Measurements from ENCODE around the gene NEMP2.
"Not testable (repeated sequence)": the region's sequence is repeated elsewhere in the genome, so short reads cannot be mapped to it uniquely, and the experiment has no call there.

NEMP2 gene

DNA sequence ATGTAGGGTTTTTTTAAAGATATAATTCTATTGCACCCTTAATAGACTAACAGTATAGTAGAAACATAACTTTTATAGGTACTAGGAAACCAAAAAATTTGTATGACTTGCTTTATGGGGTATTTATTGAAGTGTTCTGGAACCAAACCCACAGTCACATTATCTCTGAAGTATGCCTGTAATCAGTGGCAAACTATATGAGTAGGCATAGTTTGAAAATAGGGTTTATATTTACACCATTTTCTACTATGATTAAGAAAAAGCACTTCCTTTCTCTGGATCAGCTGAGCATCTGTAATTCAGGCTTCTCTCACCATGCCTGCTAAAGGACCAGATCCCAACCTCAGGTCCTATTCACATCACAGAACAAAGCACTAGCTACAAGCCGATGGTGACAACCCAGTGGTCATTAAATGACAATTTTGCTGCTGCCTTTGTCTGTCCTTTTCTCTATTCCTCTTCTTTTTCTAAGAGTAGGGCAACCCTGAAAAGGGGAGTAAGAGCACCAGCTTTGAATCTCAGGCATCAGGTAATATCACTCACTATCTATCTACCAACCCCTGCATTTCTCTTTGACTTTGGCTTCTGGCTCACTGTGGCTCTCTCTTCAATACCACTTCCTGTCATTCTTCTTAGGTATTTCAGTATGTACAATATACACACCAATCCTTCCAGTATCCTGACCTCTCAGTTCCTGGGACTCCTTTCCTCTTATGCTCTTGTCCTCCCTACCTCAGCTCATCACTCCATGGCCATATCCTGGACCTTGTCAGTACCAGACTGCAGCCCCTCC, 14.4 kb downstream of the NEMP2 start:
- peak; percentile 28 to 61 for ATAC-seq

DNA sequence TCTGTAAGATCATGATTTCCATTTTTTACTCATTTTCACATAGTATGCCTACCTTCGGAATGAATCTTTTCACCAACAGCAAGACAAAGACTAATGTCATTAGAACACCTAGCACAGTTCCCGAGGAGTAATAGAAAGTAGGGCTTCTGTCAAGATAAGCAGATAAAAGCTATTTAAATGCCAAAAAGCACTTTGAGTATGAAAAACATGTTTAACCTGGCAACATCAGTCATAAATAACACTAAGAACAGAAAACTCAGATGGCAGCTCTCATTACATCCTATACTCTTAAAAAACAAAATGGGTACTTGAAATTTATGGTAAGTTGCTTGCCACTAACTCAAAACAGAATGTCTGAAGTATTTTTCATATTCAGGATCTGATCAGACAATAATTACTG, 17.1 kb downstream of the NEMP2 start:
- ATAC-seq, result no peak

DNA sequence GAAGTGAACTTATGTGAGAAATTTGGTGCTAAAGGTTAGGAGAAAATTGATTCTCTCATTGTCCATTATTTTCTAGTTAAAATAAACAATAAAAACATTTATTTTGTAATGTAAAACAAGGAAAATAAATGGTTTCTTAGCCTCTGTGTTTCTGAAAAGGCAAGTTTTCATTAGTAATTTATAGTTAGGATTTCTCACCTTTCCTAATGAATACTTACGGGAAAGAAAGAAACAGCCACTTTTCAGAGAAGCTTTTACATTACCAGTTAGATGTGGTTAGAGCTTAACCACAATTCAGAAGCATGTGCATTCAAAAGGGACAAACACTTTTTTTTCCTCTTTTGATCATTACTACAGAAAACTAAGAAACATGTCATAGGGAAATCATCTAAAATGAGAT, 18.8 kb downstream of the NEMP2 start:
- ATAC-seq, result no peak

DNA sequence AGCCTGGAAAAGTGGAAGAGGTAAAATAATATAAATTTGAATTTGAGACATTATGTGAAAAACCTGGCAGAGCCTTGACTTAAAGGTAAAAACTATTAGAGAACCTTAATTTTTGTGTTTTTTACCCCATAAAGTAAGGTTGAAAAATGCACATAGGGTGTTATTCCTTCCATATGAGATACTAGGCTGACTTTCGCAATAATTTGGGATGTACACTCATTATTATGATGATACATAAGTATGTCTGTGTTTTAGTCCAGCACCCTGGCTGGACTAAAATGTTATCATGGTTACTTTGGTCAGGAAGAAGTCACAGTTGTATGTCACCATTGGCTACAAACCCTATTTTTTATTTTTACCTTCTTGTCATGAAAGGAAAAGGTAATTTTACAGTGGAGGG, 19.8 kb downstream of the NEMP2 start:
- no peak for ATAC-seq

DNA sequence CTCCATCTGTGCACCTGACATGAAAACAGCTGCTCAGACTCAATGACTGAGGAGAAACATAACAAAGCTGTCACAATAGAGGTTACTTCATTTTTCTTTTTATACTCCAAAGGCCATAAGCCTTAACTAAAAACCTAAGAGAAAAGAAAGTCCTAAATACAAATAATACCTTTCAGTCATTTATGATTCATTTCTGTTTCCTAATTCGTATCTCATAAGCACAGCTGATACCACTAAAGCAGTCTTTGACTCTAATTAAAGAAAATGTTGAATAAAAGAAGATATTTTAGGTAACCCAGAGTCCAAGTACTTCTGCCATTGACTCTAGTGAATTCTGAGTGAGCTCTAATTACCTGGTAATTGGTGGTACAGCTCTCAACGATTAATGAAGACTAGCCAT, 20.6 kb downstream of the NEMP2 start:
- no peak for ATAC-seq

DNA sequence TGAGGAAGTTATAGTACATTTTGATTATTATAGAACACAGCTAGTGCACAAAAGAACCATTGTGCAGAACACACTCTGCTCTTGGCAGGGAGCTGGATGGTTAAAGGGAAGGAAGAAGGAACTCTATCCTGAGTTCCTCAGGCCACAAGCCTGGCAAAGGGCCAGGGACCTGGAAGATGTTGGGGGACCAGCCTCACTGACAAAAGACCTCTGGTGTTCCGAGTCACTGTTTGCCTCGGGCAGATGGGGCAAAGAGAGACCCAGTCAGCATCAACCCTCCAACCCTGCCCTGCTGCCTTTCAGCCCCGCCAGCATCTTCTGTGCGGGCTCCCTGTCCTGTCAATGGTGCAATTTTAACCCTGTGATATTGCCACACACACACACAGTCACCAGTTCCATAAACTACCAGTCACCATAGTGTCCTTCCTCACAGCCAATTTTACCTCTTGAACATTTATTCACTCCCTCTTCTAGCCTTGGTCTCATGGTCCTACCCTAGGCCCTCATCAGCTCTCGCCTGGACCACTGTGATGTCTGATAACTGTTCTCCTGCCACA, 21.9 kb downstream of the NEMP2 start:
- no peak for ATAC-seq

DNA sequence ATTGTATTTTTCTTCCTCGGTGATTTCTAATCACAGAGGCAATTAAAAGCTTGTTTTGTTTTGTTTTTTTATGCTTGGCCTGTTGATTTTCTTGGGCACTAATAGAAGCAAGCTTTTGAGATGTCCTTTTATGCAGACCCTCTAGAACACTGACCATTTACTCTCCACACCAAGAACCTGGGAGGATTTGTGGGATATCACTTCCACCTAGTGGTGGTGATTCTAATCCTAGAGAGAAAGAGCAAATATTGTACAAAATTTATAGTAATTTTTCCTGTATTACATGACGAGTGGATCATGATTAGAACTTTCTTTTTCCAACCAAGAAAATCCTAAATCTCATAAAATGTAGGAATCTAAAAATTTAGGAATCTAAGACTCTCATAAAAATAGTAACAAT, 23.4 kb downstream of the NEMP2 start:
- ATAC-seq, result no peak

DNA sequence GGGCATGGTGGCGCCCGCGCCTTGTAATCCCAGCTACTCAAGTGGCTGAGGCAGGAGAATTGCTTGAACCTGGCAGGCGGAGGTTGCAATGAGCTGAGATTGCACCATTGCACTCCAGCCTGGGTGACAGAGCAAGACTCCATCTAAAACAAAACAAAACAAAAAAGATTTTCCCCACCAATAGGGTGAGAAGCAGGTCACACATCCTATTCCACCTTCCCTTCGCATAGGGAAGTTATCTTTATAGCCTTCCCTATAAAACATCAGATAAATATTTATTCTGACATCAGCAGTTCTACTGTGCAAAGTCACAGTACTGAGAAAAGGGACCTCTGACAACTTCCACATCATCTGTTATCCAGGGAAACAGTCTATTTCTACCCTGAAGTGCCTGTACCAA, 24.6 kb downstream of the NEMP2 start:
- ATAC-seq, result not testable (repeated sequence)

DNA sequence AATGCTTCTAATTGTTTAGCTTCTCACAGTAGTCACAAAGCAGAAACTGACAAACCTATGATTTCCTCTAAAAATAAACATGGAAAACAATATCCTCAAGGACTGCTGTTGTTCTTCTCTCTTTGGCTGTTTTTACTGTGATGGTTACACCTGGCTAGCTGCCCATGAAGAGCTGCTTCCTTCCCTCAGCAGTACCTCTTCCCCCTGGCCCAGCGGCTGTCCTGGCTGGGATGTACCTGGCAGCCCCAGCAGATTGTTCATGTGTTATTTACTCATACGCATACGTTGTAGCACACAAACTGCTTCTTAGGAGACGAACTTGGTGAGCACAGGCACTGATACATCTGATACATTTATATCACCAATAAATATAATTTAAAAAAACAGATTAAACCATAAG, 27.4 kb downstream of the NEMP2 start:
- no peak for ATAC-seq

DNA sequence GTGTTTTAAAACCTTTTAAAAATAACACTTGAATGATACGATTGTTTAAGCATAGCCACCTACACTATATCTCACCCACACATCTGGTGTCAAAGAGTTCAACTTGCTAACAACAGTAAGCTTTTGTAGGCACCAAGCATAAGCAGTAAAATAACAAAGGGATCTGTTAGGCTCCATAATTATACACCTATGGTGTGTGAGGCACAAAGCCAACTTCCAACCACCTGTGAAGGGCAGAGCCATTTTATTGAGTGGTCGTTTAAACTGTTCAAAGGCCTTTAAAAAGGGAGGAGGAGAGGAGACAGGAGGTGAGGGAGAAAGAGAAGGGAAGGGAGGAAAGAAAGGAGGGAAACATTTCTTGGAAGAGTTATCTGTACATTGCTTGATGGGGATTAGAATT, 27.9 kb downstream of the NEMP2 start:
- no peak for ATAC-seq

DNA sequence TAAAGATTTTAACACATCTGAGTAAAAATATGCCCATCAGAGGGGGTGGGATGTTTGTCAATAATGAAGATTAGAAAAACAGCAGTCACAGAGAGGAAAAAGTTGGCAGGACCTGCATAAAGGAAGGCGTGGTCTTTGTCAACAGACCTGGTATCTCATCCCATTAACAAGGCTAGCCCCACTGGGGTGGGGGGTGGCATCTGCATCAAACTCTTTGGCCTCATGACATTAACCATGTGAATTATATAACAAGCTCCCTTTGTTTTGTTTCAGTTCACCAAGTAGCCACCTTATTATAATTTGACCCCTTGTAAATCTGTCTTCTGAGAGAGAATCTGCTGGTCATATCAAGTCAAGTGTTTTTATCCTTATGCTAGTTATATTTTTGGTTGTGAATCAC, 28.8 kb downstream of the NEMP2 start:
- no peak for ATAC-seq

DNA sequence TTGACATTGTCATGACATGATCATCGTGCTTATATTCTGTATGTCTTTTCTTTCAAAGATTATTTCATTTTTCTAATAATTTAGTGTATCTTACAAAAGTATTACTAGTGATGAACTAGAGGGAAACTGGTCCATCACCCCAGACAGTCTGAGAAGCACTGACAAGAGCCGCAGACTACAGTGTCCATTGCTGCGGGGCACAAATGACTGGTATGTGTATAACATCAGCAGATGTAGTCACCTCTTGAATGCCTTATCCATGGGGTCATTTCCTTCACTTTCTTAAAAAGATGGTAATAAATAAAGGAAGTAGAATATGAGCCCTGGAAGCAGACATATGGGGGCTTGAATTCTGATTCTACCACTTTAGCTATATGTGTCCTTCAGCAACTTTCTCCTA, 29.6 kb downstream of the NEMP2 start:
- no peak for ATAC-seq

DNA sequence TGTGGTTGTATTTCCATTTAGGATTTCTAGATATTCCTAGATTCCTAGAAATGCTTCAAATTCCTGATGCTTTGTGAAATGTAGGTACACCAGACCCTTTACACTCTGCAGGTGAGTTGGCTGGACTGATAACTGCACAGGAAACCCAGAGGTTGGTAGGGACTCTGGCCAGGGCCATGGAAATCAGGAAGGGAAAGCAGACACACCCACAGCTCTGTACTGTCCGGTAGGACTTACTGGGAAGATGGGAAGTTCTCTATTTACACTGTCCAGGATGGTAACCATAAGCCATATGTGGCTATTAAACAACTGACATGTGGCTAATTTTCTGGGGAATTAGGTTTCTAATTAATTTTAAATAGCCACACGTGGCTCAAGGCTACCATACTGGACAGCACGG, 31.4 kb downstream of the NEMP2 start:
- ATAC-seq, result no peak

DNA sequence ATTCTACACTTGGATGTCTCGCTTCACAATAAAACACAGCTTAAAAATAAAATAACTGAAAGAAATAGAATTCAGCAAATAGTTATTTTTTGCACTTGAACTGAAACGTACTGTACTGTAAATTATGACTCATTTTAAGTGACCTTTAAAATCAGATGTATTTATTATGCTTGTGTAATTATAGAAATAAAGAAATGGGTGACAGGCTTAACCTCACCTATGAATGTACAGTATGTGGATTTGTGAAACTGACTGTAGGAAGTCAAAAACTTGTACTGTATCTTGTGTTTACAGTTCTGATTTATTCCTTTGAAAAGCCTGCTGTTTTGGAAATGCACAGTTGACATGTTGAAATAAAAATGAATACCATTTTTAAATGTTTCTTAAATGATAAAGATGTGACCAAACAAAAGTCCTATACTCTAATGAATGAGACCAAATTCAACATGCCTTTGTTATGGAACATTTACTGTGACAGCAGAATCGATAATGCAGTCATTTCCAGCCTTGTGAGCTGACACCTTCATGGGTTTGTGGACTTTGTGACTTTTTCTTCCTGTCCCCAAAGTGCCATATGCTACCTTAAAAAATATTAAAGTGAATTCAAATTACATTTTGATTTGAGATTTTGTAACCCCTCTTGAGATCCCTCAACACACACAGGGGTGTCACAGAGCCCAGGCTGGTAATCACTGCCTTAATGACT, 32.7 kb downstream of the NEMP2 start:
- peak; percentile 66 to 67 for ATAC-seq

DNA sequence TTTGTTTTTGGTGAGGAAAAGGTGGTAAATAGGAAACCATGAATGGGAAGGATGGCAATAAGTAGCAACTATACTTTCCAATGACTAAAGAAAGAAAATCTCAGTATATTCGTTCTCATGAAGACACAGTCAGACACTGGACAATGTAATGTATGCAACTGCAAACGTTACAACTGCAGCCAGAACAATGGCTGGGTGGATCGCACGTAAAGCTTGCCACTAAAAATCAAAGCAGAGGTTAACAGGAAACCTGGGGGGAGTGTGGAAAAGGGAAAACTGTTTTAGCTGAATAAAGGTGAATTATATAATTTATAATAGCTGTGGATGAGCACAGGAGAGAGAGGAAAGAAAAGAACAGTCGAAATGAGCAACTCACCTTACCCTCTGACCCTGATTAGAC, 33.3 kb downstream of the NEMP2 start:
- no peak for ATAC-seq

DNA sequence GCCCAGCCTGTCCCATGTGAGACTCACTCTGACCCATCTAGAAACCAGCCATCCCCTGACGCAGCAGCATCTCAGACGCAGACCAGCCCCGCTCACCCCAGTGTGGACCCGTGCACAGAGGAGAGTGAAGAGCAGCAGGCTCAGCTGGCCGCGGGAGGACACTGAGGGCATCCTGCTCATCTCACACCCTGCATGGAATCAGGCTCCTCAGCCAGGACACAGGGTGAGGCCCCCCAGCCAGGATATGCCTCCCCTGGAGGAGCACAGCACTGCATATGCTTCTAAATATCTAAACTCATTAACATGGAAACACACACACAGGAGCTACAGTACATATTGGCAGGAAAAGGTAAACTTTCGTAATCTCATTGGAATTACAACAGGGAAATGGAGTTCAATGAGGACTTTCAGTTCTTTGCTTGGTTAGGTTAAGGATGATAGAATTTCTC, 34.4 kb downstream of the NEMP2 start:
- ATAC-seq, result no peak

DNA sequence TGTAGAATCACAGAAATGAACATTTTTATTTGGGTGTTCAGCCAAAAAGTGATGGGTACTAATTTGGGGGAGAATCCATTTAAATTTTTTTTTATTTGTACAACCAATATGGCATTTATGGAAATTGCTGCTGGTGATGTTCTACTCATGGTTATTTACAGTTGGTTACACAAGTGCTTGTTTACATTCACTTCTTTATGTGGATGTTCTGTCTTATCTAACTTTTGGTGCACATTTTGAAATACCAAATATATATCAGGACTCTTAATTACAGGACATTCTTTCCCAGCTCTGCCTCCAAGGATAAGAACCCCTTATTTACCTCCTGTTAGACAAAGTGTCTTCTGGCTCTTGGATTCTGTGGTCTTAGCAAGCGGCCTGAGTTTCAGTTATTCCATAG, 35.2 kb downstream of the NEMP2 start:
- ATAC-seq, result no peak

DNA sequence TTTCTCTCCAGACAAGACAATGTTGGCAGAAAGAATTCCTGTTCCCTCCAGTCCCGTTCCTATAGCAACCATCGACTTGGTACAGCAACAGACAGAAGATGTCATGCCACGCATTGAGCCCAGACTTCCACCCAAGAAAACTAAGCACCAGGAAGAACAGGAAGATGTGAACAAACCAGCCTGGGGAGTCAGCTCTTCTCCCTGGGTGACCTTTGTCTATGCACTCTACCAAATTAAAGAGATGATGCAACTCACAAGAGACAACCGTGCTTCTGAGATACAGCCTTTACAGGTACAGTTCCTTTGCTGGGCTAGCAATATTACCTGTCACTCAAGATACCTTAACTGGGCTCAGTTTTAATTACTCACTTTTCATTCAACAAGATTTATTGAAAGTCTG, 37.1 kb downstream of the NEMP2 start:
- no peak for ATAC-seq

DNA sequence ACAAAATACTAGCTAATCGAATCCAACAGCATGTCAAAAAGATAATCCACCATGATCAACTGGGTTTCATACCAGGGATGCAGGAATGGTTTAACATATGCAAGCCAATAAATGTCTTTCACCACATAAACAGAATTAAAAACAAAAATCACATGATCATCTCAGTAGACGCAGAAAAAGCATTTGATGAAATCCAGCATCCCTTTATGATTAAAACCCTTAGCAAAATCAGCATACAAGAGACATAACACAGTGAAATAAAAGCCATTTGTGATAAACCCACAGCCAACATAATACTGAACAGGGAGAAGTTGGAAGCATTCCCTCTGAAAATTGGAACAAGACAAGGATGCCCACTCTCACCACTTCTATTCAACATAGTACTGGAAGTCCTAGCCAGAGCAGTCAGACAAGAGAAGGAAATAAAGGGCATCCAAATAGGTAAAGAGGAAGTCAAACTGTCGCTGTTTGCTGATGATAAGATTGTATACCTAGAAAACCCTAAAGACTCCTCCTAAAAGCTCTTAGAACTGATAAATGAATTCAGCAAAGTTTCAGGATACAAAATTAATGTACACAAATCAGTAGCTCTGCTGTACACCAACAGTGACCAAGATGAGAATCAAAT, 39.8 kb downstream of the NEMP2 start:
- not testable (repeated sequence) for ATAC-seq

DNA sequence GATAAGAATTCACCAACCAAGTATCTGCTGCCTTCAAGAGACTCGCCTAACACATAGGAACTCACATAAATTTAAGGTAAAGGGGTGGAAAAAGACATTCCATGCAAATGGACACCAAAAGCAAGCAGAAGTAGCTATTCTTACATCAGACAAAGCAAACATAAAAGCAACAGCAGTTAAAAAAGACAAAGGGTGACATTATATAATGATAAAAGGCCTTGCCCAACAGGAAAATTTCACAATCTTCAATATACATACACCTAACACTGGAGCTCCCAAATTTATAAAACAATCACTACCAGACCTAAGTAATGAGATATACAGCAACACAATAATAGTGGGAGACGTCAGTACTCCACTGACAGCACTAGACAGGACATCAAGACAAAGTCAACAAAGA, 41.4 kb downstream of the NEMP2 start:
- ATAC-seq, result no peak

DNA sequence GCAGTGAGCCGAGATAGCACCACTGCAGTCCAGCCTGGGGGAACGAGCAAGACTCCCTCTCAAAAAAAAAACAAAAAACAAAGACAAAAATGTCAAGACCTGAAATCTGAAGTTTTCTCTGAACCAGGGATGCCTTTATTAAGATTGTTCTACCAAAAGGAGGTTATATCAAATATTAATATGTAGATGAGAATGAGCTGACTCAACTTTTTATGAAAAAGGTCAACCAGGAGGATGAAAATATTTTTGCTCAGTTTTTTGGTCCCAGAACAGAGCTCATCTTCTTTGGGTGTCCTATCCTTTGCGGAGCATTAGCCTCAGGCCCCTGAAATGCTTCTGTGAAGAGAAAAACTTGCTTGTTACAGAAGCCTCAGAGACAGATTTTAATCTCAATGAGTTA, 44.0 kb downstream of the NEMP2 start:
- ATAC-seq, result no peak

DNA sequence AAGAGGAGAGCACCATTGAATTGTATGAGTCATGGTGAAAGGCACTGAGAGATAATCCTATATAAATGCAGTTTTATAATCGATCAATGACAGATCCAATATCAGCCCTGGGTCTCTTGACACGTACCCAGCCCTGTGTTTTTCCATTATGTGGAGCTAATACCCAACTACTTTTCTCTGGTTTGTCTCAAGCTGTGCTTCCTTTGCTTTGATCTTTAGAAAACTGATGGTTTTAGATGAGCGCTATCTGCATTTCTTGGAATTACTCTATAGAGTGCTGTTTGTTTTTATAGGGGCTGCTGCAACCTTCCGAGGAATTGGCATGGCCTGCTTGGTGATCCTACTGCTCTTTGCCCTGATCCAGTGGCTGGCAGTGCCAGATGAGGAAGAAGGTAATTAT, 45.0 kb downstream of the NEMP2 start:
- ATAC-seq, result no peak

DNA sequence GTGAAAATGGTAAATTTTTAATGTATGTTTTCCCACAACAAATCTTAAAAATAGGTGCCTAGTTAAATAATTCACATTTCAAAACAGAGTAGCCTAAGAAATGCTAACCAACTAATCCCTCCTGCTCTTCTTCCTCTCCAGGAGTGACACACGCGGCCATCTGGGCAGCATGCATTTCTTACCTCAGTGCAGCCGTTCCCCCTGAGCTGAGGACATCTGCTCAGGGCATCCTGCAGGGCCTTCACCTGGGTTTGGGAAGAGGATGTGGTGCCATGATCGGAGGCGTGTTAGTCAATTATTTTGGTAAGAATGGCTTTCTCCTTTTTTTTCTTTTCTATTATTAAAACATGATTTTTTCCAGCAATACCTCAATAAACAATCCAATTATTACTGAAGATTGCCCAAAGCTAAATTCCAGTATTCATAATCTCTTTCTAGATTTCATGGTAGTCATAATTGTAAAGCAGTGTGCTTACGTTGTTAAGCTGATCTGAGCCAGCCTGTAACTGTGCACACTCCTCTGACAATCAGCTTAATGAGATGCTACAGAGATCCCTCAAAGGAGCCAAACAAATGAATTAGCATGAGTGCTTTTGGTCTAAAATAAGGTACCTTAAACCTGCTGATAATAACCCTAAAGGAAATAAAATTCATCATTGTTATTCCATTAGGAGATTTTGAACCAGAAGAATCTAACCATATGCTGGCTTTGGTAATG, 45.8 kb downstream of the NEMP2 start:
- ATAC-seq, result no peak
